Suppressor macrophage (primary cell): ENCODE data around the gene DRICH1.
"Not testable (repeated sequence)": the region's sequence is repeated elsewhere in the genome, so short reads cannot be mapped to it uniquely, and the experiment has no call there.

Source experiments
- DNase-seq, 4 experiments: peaks; one replicate each; pipeline ENCODE4 v3.0.0-alpha.2; 2020 to 2022
- total RNA-seq, 17 experiments: gene quantifications; one replicate each; lab custom pipeline; 2026; ENCODE audit warnings: mixed read lengths in 6 of 17, inconsistent platforms in 3 of 17; lab: John Stamatoyannopoulos, UW

DRICH1 gene, protein sequence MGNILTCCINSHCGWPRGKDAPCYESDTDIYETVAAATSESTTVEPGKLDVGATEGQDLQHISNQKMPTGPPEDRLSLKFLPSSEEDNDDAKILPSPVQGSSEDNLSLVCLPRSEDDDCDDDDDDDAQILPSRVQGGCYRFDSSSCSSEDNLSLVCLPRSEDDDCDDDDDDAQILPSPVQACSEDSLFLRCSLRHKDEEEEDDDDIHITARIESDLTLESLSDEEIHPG
- total RNA-seq, result 0 to 1.5 (median 0.28) reads per million in 17 experiments

GRCh38 chr22:23632178-23632577 lies at the start of gene DRICH1:
Gene DRICH1 (minus strand): TSS chr22:23632321. CDS start chr22:23632023, 298 bp downstream.
- DNase-seq, result no peak

GRCh38 chr22:23681026-23681809 lies 49.1 kb upstream of the DRICH1 start:
- DNase-seq, result no peak

DNA sequence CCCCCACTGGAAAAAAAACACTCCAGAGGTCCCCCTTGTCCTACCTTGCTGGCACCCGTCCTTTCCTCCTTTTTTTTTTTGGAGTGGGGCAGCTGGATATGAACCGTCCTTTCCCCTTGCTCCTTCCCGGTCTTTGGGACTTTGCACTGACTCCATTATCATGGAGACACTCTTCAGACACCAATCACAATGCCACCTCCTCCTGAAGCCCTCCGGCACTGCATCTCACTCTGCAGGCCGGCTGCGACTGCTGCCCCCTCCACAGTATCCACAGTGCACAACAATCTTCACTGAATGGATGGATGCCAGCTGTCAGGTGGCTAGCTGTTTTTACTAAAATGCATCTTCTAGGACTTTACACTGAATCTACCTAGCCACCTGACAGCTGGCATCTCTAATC lies 46.0 kb upstream of the DRICH1 start:
- DNase-seq, result no peak

DNA sequence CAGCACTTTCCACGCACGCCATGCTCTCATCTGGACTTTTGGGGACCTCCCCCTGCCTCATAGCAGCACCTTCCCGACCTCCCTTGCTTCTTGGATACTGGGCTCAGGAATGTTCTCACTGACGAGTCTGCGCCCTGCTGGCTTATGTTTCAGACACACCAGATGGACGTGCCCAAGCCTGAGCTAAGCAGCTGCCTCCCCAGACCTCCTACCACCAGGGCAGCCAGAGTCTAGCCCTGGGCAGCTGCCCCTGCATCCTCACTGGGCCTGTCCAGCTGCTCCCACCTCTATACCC lies 45.5 kb upstream of the DRICH1 start:
- no peak for DNase-seq

DNA sequence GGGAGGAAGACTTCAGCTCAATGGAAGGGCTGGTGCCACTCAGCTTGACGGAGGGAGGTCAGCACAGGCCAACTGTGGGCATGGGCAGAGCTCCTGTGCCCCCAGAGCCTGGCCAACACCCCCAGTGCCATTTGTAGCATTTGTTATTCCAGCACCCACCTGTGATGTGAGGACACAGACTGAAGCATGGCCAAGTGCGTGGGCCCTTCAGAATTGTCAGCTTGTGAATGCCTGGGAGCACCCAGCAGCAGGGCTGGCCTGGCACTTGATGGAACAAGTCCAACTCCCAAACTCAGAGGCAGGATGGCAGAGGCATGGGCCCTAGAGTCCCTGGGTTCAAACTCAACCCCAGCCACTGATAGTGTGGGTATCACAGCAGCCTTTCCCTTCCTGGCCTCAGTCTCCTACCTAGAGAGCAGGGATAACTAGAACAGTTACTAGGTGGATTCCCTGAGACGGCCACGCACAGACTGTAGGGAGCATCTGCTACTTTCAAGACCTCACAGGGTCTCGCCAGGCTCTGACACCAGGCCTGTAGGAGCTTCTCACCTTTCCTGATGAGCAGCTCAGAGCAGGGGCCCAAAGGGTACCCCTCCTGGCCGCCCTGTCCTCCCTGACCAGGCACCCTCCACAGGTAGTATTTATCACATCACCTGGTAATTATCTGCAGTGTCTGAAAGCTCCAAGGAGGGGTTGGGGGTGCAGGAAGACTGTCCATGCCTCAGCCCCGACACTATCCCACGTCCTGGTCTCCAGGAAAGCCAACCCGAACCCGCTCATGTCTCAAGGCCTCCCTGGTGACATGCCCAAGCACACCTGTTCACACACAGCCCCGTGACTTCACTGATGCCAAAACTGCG lies 45.0 kb upstream of the DRICH1 start:
- DNase-seq, result not testable (repeated sequence)

DNA sequence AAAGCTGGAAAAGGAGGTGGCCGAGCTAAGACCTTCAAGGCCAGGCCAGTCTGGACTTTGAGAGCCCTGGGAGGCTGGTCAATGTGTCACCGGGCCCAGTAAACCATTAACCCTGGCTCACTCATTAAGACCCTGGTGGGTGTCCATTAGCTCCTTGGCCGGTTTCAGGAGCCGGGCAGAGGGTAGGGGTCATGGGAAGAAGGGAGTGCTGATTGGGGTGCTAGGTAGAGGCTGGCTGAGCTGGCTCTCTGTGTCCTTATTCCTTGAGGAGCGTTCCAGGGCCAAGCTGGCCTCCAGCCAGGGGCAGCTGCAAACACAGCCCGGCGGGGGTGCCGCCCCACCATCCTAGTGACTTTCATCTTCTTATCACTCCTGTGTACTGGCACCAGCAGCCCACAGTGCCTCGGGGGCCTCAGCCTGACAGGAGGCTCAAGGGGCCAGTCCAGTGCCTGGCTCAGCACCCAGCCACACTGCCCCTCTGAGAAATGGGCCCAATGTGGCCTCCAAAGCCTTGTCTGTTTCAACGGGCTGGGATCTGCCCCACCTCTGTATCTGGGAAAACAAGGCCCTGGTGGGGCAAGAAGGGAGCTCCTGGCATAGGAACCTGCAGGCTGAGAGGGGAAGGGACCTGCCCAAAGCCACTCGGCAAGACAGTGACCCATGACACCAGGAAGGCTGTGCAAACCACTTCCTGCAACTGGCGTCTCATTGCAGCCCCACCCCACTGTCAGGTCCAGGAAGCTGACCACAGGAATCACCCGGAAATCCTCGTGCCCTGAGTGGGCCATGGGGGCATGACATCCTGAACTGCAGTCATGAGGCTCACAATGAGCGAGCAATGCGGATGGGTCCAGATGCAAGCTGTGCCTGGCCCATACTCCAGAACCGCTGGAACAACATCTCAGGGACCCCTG lies 43.6 kb upstream of the DRICH1 start:
- peak; percentile 50 to 70 (median 60) for DNase-seq

GRCh38 chr22:23674886-23675501 lies 42.9 kb upstream of the DRICH1 start:
- not testable (repeated sequence) for DNase-seq

GRCh38 chr22:23673826-23674690 lies 41.9 kb upstream of the DRICH1 start:
- DNase-seq, result no peak

- DNase-seq, result no peak
These were observed 41.0 kb upstream of the DRICH1 start for GRCh38 chr22:23673050-23673620.

DNA sequence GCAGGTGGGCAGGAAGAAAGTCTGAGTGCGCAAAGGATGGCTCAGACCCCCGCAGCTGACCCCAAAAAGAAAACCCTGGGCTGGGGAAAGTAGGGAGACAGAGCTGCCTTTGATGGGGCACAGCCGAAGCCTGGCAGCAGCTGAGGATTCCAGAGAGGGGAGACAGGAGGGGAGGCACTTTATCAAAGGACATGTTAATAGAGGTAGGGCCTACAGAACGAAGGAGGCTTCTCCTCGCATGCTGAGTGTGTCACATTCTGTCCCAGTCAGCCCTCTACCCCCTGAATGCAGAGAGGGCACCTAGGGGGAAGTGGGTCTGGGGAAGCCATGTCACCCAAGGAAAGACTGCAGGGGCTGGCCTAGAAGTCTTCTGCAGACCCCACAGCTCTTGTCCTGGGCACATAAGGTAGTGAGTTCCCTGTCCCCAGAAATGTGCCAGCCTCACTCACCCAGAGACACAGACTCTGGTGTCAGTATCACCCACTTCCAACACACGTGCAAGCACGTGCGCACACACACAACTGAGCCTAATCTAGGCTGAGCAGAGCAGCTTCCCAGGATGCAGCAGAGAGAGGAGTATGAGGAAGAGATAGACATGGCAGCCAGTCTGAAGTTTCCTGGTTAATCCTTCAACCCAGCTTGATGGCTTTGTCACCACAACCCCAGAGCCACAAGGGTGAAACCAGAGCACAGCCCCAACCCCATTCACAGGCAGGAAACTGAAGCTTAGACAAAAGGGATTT lies 40.4 kb upstream of the DRICH1 start:
- not testable (repeated sequence) for DNase-seq

GRCh38 chr22:23671387-23671786 lies 39.3 kb upstream of the DRICH1 start:
- DNase-seq, result not testable (repeated sequence)

- no peak for DNase-seq
These were observed 38.5 kb upstream of the DRICH1 start for GRCh38 chr22:23670378-23671295.

DNA sequence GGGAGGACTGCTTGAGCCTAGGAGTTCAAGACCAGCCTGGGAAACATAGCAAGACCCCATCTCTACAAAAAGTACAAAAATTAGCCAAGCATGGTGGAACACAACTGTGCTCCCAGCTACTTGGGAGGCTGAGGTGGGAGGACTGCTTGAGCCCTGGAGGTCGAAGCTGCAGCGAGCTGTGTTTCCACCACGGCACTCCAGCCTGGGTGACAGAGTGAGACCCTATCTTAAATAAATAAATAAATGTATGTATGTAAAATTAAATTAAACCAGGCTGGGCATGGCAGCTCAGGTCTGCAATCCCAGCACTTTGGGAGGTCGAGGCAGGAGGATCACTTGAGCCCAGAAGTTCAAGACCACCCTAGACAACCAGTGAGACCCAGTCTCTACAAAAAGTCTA lies 28.3 kb upstream of the DRICH1 start:
- DNase-seq, result not testable (repeated sequence)

- DNase-seq, result peak; percentile 5 to 36 (median 32)
These were observed 25.6 kb upstream of the DRICH1 start for GRCh38 chr22:23657727-23658126.

DNA sequence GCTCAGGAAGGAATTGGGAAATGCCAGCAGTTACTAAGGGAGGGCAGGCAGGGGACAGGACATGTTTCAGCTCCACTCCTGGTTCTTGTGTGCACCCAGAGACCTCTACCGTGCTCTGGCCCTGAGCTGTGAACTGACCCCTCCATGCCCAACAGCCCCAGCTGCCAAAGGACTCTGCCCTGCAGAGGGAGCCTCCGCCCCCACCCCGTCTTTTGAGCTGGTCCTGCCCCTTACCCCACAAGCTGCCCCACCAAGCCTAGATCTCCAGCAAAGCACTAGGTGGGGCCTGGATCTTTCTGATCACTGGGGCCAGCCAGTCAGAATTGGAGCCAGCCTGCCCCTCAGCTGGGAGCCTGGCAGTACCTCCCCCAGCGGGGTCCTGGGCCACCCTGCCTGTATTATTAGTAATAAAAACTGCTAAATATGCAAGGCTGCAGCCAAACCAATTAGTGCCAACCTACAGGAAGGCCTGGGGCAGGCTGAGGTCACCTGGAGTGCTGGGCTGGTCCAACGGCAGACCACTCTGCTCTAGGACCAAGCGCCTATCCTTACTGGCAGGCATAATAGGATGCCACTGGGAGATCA lies 23.9 kb upstream of the DRICH1 start:
- no peak for DNase-seq

DNA sequence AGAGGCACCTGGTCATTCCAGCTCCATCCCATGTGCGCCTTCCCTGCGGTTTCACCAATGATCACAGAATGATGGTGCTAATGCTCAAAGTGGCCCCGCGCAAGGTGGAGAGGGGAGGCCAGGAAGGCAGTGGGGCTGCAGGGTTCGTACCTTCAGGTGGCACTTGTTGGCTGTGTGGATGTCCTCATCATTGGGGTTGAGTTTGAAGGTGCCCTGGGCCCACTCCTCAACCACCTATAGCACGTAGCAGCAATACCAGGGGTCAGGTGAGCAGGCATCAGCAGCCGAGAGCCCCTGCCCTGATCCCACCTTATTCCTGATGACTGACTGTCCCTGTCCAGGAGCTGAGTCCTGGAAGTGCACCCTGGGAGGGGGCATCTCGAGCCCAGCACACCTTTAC lies 20.6 kb upstream of the DRICH1 start:
- no peak for DNase-seq

GRCh38 chr22:23652286-23652685 lies 20.2 kb upstream of the DRICH1 start:
- no peak for DNase-seq

GRCh38 chr22:23651676-23652075 lies 19.6 kb upstream of the DRICH1 start:
- no peak for DNase-seq
